ENCODE data around the gene DIP2C. TPM values are rescaled to one million over a fixed set of nuclear protein-coding genes. Genes with fewer than 3 reads are reported as not detected.

DIP2C gene
- total RNA-seq, 1 donor from 2014 or later = 16.7 TPM

DNA sequence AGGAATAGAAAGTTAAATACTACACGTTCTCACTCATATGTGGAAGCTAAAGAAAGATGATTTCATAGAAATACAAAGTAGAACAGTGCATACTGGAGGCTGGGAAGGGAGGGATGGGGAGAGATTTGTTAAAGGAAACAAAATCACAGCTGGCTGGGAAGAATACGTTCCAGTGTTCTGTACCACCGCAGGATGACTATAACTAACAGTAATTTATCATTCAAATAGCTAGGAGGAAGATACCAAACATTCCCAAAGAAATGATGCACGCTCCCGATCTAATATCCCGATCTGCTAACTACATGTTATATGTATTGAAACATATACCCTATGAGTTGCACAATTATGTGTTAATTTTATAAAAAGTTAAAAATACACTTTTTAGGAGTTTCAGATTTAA lies 391.9 kb downstream of the DIP2C start:
- DNase-seq = peak; percentile 85

- DNase-seq = no peak
Observed at GRCh38 chr10:293636-294035, 395.8 kb downstream of the DIP2C start.

DNA sequence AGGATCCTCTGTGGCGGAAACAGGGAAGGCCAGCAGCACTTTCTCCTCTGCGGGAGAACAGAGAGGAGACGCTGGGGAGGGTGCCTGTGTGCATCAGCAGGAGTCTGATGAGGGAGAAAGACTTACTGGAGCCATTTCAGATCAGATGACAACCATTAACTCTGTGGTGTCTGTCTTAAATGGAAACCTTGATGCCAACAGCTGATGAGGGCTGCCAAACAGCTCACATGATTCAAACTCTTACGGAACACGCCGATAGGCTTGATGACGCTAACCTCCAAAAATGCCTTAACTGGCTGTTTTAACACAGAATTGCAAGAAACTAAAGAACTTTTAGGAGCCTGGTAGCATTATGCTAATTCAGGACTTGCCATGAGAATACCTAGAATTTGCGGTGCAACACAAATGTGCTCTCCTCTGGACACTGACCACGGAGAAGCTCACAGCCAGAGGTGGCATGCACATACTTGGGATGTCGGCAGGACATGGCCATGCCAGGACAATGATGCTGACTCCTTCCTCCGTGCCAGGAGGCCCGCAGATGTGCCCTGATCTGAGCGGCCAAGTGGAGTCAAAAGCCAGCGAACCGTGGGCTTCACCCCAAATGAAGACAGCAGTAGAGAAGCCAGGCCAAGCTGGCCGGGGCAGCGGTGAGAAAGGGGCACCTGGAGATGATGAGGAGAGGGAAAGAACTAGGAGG lies 399.3 kb downstream of the DIP2C start:
- no peak for DNase-seq

GRCh38 chr10:289581-289980 lies 399.9 kb downstream of the DIP2C start:
- DNase-seq = no peak

GRCh38 chr10:288316-289200 lies 400.9 kb downstream of the DIP2C start:
- DNase-seq = no peak

GRCh38 chr10:287814-288213 lies 401.7 kb downstream of the DIP2C start:
- no peak for DNase-seq

GRCh38 chr10:287026-287709 lies 402.3 kb downstream of the DIP2C start:
- no peak for DNase-seq

- DNase-seq = no peak
Observed at GRCh38 chr10:285216-285615, 404.3 kb downstream of the DIP2C start.

- DNase-seq = no peak
Observed at GRCh38 chr10:283916-284356, 405.5 kb downstream of the DIP2C start.

DNA sequence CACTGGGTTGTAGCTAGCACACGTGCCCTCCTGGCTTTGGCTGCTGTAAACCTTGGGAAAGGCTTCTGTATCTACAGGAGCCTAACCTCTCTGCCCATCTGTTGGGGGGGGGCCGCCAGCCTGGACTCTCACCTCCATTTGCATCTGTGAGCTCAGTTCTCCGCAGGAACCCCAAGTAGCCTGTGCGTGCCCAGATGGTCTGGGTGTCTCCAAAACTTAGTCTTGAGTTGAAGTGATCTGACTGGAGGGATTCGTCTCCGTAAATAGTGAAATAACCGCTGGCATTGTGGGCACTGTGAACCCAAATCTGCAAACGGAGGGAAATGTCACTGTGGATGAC lies 406.4 kb downstream of the DIP2C start:
- no peak for DNase-seq

- DNase-seq = no peak
Observed at GRCh38 chr10:282294-283139, 407.0 kb downstream of the DIP2C start.

- DNase-seq = no peak
Observed at GRCh38 chr10:279655-280054, 409.8 kb downstream of the DIP2C start.

- DNase-seq = no peak
Observed at GRCh38 chr10:279232-279631, 410.2 kb downstream of the DIP2C start.

- no peak for DNase-seq
Observed at GRCh38 chr10:278707-279106, 410.8 kb downstream of the DIP2C start.

GRCh38 chr10:277963-278362 lies 411.5 kb downstream of the DIP2C start:
- DNase-seq = no peak

DNA sequence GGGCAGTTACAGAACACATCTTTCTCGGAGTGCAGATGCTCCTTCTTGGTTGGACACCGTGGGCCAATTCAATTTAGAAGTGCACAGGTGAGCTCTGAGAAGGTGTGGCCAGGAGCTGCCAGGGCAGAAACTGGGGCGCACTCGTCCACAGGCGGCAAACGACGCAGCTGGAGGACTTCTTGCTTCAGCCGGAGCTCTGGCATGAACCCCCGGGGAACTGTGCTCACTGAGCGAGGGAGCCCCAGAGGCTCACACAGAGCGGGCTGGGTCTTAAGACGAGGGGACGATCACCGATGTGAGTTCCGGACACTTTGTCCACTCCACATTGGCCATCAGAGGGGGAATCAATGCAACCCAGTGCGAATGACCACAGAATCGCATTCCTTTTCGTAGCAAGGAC lies 413.8 kb downstream of the DIP2C start:
- no peak for DNase-seq

DNA sequence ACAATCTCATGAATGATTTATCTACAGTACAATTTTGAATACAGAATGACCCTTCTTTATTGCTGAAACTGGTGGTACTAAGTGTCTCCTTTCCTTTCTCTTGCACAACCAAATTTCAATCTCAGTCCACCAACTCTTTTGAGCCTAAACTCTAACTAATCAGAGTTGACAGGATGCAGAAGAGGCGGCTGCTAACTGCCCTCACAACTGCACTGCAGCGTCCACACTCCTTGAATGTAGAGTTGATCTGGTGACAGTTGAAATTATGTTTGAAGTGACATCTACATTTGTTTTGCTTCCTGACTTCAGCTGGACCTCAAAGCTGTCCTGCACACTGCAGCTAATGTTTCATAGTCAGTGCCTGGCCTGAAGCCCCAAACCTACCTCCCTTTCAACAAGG lies 414.6 kb downstream of the DIP2C start:
- DNase-seq = no peak

DNA sequence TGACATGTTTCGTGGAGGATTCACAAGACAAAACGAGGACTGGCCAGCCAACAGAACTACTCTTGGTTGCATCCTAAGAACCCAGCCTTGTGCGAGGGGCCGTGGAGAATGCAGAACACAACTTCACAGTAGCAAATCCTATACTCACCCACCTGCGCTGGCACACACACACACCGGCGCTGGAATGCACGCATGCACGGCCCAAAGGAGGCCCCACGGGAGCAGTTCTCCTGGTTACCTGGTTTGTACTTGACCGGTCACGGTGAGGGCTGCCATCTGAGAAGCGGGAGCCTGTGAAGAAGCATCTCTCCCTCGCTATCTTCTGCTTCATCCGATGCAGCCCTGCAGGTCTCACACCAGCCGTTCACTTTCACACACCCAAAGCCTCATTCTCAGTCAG lies 416.4 kb downstream of the DIP2C start:
- no peak for DNase-seq

DNA sequence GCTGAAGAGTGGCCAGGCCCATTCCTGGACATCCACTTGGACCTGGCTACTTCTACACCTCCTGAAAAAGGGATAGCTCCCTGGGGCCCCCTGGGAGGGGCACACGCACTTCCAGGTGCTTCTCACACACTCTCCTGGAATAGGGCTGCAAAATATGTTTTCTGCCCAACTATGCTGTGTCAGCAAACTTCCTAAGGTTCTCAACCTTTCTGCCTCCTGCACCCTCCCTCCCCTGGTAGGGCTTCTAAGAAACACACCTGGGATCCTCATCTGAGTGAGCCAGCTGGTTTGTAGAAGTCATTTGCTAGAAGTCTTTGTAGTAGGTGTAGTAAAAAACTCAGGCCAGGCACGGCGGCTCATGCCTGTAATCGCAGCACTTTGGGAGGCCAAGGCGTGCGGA lies 417.7 kb downstream of the DIP2C start:
- DNase-seq = no peak

- no peak for DNase-seq
Observed at GRCh38 chr10:271201-271600, 418.3 kb downstream of the DIP2C start.

DNA sequence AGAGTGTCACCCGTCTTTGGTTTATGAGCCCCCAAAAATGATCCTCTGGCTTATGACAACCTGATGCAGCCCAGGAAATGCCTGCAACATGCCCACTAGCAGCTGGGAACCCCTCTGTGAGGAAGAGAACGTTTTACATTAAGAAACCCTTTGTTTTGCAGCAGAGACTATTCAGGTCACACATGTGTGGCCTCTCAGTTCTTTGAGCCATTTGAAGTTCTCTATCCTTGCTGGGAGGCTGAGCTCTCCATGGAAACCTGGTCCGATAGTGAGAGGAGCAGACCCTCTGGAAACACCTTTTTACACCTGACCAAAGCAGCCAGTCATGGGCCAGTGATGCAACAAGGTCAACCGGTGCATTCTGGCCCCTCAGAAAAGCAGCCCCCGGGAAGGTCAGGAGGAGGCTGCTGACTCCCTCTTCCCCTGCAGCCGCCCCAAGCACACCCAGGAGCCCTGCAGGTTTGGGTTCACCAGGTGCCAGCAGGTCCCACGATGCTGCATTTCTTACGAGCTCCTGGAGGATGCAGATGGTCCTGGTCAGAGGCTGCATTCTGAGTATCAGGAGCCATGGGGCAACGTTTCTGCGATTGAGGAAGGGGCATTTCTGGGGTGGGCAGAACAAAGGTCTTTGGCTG lies 419.9 kb downstream of the DIP2C start:
- DNase-seq = no peak

DNA sequence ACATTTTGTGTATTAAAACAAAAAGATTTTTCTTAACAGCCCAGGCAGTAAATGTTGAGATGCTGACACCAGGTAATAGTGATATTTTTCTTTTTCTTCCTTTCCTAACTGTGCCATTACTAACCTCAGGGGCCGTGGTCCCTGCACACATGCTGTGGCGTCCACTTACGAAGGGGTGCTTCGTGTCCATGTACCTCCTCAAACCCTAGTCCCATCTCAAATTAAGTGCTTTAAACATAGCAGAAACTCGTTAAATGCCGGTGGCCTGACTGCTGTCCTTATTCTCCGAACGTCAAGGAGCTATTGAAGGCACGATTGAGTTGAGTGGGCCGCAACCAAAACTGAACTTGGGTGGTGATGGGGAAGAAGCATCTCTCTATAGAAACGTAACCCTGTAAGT lies 421.8 kb downstream of the DIP2C start:
- DNase-seq = no peak
